COLO829 (cell line): Measurements from ENCODE around the gene ITGAE.

Experiments
- DNase-seq: peaks from one replicate; pipeline ENCODE4 v3.0.0; 2012; ENCODE audit warnings: low spot score

Gene ITGAE

DNA sequence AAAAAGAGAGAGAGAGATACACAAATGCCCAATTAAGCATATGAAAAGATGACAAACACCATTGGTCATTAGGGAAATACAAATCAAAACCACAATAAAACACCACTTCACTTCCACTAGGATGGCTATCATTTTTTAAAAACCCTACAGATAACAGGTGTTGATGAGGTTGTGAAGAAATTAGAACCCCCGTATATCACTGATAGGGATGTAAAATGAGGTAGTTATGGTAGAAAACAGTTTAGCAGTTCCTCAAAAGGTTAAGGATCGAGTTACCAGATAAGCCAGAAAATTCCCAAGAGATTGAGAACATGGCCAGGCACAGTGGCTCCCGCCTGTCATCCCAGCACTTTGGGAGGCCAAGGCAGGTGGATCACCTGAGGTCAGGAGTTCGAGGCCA lies 107.8 kb downstream of the ITGAE start:
- DNase-seq: no peak

- DNase-seq: no peak
Observed at GRCh38 chr17:3692346-3692745, 108.6 kb downstream of the ITGAE start.

DNA sequence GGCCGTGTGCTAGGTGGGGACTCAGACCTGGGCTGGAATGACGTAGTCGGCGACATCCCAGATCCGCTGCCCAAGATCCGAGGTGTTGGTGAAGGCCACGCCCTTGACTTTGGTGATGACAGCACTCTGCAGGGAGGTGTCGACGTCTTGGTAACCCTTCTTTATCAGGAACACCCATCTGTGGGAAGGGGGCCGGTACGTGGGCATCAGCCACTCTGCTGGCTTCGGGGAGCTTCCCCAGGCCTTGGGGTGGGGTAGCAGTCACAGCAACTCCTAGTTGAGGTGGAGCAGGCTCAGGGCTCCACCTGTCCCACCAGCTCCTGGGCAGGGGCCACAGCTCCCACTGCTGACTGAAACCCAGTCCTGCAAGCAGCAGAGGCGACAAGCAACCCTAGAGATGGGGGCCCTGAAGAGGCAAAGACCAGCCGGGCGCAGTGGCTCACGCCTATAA lies 109.3 kb downstream of the ITGAE start:
- DNase-seq: no peak

- DNase-seq: no peak
Observed at GRCh38 chr17:3690094-3690715, 110.8 kb downstream of the ITGAE start.

DNA sequence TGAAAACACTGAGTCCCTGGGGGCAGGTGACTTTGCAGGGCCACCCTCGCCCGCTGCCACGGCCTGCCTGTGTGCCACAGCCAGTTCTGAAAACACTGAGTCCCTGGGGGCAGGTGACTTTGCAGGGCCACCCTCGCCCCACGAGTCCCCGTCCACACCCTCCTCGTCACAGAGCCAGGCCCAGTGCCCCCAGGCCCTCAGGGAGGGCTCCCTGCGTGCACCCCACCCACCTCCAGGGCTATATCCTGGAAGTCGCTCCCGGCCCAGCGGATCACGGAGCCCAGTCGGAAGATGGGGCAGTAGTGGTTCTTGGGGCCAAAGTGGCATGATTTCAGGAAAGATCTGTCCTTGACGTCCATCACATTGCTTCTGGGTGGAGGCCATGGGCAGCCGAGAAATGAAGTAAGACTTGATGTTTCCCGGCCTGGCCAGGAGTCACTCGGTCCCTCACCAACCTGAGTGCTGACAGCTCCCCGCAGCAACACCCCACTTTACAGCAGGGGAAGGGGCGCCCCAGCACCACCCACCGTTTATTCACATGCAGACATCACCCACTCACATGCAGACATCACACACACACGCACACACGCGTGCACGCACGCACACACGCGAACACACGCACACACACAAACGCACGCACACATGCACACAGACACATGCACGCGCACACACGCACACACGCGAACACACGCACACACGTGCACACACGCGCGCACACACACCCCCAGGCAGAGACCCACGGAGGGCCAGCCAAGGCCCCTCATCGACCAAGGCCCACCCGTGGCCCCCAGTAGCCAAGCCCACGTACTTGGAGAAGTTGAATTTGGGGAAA lies 111.5 kb downstream of the ITGAE start:
- no peak for DNase-seq

DNA sequence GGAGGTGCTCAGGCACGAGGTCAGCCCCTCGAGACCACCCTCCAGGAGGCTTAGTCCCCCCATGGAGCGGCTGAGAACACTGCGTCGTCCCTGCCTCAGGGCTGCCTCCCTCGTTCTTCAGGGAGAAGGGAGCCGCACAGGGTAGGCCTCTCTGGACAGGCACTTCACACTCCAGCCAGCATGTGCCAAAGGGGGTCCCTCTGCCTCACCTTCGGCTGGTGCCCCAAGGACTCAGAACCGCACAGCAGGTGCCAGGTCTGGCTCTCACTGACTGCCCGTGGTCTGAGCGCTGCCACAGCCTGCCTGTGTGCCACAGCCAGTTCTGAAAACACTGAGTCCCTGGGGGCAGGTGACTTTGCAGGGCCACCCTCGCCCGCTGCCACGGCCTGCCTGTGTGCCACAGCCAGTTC lies 112.1 kb downstream of the ITGAE start:
- no peak for DNase-seq

DNA sequence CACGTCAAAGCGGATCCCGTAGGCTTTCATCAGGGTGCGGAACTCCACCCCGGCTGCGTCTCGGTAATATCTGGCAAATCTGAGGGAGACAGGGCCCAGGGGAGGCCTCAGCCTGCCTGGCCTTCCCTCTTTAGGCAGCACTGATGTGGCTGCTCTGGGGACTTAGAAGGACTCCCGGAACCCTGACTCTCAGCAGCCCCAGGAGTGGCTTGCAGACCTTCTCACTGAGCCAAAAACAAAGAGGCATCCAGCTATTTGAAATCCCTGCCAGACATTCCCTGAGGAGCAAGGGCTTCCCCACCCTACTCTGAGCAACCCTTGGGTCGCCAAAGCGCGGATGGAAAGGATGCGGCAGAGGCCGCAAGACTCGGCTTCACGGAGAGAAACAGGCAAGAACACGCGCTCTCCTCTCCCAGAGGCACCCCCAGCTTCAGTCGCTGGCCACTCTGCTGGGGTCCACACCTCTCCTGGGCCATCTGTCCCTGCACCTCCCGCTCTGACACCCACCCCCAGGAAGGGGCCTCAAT lies 112.9 kb downstream of the ITGAE start:
- DNase-seq: no peak

DNA sequence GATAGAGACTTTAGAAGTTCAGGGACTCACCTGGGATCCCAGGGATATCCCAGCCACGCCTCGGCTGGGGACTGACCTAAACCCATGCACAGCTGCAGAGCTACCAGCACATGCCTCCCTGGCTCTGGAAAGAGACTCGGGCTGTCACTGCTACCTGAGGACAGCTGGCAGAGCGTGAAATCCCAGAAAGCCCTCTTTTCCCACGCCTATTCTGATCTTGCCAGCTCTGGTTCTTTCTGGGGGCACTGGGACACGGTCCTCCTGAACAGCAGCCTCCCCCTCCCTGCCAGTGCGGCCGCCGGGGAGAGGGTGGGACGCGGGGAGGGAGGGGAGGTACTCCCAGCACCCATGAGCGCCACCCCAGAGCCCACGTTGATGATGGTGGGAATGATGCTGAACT lies 115.8 kb downstream of the ITGAE start:
- no peak for DNase-seq

DNA sequence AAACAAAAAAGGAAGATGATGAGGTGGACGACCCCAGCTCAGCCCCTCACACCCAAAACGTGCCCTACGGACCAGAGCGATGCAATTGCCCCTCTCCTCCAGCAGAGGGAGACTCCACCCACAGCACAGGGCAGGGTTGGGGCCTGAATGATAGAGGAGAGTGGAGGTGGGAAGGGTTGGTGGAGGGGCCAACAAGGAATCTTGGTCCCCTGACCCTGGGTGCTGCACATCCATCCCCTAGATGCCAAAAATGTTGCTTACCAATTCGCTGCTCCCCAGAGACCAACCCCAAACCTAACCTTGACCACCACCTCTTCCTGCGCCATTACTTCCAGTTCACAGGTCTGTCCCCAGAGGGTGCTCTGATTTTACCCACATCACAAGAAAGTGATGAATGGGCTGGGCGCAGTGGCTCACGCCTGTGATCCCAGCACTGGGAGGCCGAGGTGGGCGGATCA lies 117.9 kb downstream of the ITGAE start:
- DNase-seq: peak; percentile 59

DNA sequence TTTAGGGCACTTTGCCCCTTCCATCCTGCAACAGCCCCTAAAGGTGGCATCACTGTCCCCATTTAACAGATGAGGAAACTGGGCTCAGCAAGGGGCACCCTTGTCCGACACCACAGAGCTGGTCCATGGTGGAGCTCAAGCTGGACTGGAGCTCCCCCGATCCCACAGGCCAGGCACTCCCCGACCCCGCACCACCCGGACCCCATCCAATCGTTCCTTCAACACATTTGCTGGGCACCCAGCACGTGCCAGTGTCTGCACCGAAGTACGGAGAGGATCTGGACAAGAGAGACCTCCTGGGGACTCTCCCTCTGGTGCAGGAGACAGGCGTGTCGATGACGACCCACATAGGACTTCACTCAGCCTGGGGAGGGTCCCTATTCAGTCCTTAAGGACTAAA lies 119.0 kb downstream of the ITGAE start:
- DNase-seq: no peak

DNA sequence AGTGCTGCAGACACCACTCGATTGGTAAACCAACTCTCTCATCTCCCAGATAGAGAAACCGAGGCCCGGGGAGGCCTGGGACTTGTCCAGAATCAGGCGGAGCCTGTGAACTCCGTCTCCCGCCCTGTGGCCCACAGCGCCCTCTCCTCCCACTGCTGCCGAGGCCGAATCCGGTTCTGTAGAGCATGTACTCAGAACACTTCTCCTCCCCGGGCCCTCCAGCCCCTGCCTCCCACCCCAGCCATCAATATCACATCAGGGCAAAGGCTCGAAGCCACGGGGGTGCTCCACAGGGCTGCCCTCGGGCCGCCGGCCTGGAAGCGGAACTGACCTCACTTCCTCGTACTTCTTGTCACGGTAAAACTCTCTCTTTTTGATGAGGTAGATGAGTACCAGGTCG lies 119.4 kb downstream of the ITGAE start:
- DNase-seq: no peak

DNA sequence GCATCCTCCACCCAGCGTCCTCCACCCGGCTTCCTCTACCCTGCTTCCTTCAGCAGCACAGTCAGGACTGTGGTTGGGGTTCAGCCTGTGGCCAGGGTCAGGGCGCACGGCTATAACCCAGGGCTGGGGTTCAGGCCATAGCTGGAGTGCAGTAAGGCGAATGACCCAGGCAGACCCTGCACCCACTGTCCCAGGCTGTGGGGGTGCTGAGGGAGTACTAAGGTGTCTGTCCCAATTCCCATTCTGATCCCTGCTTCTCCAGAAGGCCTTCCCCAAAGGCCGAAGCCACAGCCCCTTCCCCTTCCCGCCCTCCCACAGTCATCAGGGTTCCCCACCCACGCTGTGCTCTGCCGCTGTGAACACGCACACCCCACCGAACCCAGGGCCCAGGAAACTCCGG lies 119.9 kb downstream of the ITGAE start:
- DNase-seq: no peak

- DNase-seq: no peak
Observed at GRCh38 chr17:3679531-3680126, 121.4 kb downstream of the ITGAE start.

DNA sequence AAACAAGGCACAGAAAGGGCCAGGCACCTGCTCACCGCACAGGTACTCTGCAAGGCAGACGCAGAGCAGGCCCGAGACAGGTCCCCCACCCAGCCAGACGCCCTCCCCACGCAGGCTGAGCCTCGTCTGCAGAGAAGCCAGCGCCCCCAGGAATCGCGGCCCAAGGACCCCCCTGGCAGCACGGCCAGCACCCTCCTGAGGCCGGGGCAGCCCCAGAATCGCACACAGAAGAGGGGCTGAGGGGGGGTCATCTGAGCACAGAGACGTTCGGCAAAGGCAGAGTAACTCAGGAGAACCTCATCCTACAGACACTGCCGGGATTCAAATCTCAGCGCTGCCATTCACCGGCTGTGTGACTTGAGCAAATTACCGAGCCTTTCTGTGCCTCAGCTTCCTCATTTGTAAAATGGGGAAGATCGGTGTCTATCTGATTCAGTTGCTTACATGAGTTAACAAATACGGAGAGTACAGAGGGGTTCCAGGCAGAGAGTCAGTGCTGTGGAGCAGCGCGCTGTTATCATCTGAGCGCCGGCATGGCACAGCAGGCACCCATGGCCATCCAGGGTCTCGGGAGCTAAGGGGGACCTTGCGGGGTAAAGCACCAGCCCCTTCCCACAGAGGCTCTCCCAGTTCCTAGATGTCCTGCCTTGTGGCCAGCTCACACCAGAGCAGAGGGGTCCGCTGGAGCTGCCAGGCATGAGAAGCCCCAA lies 122.0 kb downstream of the ITGAE start:
- no peak for DNase-seq

GRCh38 chr17:3678095-3678820 lies 122.7 kb downstream of the ITGAE start:
- DNase-seq: no peak

- no peak for DNase-seq
Observed at GRCh38 chr17:3675886-3676285, 125.1 kb downstream of the ITGAE start.

GRCh38 chr17:3672571-3672970 lies 128.4 kb downstream of the ITGAE start:
- no peak for DNase-seq

GRCh38 chr17:3669548-3669947 lies 131.4 kb downstream of the ITGAE start:
- DNase-seq: peak; percentile 6

GRCh38 chr17:3669085-3669347 lies 132.0 kb downstream of the ITGAE start:
- no peak for DNase-seq

DNA sequence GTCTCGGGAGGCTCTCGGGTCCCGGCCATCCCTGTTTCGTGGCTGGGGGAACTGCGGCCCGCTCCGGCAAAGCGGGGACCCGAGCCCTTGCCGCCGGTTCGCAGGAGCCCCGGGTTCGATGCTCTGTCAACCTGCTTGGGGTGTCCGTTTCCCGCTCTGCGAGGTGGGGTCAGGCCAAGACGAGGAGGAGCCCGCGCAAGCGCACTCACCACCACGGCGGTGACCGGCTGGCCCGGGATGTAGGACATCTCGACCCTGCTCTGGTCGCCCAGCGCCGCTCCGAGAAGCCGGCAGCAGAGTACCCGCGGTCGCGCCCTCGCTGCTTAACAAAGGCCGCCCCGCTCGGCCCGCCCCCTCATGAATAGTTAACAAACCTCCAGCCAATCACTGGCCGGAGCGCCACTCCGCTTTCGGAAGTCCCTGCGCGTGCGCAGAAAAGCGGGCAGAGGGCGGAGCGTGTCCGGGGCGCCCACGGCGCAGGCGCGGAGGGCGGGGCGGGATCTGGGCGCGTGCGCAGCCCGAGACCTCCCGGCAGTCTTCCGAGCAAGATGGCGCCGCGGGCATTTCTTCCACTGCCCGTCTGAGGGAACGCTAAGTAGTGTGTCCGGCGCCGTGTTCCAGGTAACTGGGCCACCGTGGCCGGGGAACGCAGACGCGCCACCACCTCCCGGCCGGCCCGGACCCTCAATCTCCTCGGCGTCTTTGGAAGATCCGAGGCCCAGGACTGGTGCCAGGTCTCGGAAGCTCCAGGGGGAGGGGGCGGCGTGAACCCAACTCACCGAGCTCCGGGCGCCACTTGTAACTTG lies 132.5 kb downstream of the ITGAE start, which contains the start of the genes EMC6 and TAX1BP3:
EMC6 (plus strand) TSS at position 534 of the 806 bp plus-strand sequence. CDS start 335 bp downstream, outside the sequence.
TAX1BP3 (minus strand) TSS at position 300 of the 806 bp plus-strand sequence; CDS start at position 248, 52 bp downstream.
- peak; percentile 99 for DNase-seq
